NCI-H526 (cell line): ENCODE measurements around the gene ZMIZ1.

Experiments used
- DNase-seq, 2 experiments: peaks; one replicate each; lab custom pipeline; 2025; lab: John Stamatoyannopoulos, UW

ZMIZ1 gene

DNA sequence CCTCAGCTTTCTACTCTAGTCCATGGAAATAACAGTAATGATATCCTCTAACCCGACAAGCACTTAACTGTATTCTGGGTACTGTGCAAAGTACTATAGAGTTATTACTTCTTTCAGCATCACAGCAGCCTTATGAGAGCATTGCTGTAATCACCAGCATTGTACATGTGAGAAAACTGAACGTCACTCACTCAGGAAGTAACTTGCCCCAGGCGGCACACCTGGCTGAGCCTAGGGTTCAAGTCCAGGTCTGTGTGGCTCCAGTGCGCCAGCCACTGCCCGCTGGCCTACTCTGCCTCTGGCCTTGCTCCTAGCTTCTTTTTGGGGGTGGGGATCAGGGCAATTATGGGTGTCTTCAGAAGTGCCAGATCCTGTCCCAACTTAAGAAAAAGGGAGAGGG, 50.5 kb downstream of the ZMIZ1 start:
- DNase-seq, result no peak

DNA sequence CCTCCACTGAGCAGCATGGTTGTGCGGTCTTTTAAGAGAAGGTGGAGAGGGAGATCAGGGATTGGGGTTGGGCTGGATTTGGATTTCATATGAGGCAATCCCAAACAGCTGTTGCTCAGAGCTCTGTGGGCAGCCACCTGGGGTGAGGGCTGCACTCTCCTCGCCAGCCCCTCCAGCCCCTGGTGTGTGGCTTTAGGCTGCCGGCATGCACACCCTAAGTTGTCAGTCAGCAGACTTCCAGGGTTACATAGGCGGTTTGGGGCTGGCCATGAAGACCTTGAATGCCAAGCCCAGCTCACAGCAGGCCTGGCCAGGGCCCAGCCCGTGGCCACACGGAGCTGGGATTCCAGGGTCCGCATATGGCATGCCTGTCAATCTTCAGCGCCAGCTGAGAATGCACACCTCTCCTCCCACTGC, 54.8 kb downstream of the ZMIZ1 start:
- no peak for DNase-seq

DNA sequence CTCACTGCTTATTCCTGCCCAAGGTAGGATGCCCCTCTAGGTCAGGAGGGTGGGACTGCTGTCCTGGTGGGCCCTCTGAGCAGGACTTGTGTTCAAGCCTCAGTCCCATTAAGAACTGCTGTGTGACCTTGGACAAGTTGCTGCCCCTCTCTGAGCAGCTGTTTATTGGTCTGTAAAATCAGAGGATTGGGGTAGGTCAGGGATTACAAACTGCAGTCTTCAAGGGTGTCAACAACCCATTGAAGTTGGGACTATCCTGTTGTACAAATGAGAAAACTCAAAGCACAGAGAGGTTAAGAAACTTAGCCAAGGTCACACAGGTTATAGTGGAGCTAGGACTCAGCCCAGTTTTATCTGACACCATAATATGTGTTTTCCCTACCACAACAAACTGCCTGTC, 55.3 kb downstream of the ZMIZ1 start:
- no peak for DNase-seq

DNA sequence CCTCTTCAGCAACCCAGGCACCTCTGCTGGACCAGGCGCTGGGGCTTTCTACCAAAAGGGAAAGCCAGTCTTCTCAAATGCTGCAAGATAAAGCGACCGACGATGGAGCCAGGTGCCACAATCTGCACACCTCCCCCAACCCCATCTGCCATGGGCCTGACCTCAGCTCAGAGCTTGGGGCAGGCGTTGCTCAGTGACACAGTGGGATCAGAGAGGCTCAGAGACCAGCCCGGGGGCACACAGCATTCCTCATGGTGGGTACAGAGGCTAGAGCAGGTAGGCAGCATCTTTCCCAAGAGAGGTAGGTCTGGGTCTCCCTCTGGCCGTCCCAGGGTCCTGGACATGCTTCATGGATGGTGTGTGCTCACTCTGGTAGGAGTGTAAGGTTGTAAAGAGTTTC, 56.3 kb downstream of the ZMIZ1 start:
- DNase-seq, result no peak

DNA sequence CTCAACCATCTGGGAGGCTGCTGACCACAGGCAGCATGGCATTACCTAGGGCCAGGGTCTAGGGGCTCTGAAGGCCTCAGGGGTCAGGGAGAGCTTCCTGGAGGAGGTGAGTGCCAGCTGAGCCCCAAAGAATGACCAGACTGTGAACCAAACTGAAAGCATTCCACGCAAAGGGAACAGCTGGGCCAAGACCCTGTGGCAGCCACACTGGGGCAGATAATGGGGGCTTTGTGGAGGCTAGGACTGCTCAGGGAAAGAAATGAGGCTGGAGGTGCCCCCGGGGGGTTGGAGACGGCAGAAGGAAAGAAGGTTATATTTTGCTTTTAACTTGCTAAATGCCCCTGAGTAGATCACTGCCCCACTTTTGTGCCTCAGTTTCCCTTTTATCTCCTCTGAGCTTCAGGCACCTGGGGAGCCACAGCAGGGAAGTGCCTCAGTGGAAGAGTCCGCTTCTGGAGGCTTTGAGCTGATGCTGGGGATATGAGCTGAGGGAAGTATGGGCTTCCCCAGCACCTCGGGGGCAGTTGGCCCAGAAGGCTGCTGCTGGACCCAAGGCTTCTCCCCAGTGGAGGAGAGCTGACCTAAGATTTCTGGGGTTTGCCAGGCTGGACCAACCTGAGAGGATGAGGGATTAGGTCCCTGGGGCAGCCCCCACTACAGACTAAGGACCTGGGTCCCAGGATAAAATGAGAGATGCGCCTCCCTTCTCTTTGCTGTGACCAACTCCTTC, 57.8 kb downstream of the ZMIZ1 start:
- DNase-seq, result no peak

DNA sequence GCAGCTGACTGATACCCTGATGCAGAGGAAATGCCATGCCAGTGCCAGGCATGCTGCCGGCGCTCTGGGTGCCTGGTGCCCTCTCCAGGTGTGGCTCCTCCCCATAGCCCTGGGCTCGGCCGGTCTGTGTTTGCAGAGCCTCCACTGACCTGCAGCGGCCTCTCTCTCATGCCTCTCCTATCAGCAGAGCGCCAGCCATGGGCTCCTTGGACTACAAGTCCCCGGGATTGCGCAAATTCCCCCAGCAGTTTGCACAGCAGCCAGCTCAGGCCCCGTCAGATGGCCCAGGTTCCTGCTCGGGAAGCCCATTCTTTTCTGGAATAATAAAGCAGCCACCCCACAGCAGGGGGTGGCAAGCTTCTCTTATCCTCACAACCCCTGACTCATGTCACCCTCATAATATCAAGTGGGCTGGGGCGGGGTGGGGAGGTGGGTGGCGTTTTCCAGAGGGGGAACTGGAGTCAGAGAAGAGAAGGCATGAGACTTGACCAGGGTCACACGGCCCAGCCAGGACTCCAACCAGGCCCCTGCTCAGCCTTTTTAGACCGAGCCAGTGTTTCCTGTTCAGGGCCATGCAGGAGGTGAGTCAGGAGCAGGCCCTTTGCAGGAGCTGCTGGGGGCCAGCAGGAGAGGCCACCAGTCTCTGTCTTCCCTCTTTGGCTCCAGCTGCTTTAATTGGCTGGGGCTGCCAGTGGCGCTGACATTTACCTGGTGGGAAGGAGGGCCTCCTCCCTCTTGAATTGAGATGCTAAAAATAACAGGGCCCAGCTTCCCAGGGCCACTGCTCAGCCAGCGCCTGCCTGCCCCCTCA, 58.6 kb downstream of the ZMIZ1 start:
- DNase-seq, result no peak

DNA sequence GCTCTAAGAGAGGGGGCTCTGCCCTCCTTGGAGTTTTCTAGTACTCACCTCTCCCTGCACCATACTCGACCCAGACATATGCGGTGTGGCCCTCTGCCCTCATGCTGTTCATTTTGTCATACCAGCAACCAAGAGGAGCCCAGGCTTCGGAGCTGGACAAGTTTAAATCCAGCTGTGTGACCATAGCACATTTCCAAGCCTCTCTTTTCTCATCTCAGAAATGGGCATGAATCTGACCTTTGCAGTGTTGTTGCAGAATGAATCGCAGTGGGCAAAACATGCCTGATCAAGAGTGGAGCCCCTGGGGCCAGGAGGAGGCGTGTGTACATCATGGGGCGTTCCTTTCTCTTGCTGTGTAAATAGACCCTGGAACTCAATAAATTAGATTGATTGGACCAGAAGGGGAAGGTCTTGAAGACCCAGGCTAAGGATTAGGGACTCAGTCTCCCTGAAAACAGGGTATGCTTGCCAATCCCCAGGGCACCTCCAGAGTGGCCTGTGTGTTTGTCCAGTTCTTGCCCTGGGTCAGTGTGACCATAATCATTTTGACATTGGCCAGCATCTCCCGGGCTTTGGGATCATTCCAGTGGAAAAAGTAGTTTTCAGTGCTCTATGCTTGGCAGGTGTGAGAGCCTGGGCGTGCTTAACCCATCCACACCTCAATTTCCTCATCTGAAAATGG, 59.6 kb downstream of the ZMIZ1 start:
- no peak for DNase-seq

DNA sequence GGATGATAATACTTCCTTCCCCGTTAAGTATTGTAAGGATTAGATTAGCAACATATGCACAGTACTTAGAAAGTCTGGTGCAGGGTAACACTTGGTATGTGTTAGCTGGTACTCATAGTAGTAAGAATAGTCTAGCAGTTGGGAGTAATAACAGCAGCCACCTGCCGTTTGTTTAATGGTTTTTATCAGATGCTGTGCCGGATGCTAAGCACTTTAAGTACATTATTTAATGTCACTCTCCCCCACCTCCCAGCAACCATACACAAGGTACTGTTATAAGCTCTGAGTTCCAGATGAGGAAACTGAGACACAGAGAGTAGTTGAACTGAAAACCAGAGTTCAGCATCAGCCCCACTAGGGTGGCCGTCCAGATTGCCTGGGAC, 60.1 kb downstream of the ZMIZ1 start:
- DNase-seq, result no peak

DNA sequence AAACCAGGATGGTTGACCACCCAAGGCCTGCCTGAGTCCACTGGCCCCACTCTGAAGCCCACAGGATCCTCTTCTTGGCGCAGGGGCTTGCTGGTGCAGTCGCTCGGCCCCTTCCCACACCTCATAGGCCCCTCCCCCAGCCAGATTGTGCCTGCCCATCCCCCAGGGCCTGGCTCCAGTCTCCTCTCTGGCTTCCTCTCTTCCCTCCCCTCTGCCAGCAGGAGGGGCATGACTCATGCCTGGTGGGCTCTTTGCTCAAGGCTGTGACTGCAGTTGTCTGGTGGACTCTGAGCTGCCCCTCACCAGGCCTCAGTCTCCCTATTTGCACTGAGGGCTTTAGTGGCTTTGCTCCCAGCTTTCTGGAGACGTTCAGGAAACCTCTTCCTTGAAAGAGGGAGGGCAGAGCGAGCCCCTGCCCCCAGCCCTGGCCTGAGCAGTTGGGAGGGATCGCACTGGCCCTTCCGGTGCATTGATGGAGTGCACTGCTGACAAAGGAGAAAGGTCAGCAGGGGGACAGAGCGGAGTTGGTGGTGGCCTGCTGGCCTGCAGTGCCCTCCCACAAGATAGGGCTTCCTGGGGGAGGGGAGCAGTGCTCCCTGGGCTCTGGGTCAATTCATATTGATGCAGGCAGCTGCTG, 60.7 kb downstream of the ZMIZ1 start:
- DNase-seq, result no peak

DNA sequence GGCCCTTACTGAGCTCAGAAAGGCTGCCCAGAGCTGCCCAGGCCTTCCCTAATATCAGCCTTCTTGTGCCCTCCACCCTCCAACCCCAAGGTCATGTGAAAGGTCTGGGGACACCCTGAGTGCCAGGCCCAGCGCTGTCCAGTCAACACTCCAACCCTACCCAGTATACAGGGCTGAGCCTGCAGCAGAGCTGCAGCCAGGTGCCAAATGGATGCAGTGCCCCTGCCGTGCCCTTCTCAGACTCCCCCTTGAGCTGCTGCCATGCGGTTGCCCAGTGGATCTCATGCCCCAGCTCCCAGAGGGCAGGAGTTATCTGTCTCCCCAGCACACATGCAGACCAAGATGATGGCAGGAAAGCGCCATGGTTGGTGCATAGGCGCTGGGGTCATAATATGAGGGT, 61.5 kb downstream of the ZMIZ1 start:
- DNase-seq, result no peak

DNA sequence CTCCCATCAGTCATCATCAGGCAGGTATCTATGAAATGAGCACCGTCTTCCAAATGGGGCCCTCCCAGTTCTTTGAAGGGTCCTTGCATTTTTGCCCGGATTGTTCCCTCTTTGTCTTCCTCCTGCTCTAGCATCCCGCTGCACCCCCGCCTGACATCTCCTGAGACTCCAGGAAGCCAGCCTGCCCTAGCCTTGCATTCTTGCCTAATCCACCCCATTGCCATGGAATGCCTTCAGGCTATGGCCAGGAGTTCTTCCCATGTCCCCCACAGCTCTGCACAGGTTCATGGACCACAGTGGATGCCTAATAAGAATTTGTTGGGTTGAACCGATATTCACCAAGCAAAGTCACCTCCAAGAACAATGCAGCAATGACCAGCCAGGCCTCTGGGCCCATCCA, 62.1 kb downstream of the ZMIZ1 start:
- DNase-seq, result no peak

DNA sequence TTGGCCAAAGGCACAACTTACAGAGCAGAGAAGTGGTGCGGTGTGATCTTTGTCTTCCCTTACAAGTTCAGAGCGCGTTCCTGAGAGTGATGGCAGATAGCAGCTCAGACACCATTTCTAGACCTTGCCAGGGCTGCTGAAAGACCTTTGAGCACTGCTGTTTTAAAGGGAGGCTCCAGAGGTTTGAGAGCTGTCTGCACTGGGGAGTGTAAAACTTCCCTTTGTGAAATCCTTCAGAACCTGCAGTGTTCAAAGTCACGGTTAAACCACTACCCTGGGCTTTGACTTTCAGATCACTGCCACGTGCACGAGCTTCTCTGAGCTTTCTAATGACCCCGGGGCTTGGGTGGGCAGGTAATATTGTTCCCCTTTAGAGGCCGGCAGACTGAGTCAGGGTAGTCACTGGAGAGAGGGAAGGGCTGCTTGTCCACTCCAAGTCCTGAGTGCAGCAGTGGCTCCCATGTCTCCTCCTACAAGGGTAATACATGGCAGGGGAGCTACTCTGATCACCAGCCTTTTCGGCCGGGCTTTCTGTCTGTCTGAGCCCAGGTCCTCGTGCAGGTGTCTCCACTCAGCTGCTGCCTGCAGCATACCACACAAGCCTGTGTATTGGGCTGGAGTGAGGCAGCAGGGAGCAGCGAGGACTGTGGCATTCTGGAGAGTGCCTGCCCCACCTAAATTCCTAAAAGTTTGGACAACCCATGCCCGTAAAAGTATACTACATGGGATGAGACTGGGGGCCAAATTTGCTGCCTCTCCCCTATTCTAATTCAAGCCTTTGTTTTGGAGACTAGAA, 63.3 kb downstream of the ZMIZ1 start:
- DNase-seq, result no peak

DNA sequence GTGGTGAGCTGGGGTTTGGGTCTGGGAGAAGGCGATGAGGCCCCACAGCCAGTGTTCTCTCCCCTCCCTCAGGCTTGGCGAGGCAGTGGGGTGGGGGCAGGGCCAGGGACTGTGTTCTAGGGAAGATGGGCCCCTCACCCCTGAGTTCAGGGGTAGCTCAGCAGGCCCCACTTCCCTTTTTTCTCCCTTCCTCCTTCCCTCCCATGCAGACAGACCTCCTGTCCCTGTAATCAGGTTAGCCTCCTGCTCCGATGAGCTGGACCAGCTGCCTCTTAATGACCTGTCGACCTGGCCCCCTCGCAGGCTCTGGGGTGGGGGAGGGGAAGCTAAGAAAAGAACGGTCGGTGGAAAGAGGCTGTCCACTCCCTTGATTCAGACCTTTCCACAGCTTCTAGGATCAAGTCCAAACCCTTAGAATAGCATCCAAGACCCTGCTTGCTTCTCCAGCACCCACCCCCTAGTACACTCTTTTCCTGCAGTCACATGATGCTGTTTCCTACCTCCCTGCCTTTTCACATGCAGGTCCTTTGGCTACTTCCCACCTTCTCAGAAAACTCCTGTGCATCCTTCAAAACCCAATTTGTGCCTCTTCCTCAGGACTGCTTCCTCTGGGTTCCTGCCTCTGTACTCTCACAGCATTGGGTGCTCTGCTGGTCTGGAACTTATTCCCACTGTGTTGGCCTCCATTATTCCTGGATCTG, 64.1 kb downstream of the ZMIZ1 start:
- no peak for DNase-seq

DNA sequence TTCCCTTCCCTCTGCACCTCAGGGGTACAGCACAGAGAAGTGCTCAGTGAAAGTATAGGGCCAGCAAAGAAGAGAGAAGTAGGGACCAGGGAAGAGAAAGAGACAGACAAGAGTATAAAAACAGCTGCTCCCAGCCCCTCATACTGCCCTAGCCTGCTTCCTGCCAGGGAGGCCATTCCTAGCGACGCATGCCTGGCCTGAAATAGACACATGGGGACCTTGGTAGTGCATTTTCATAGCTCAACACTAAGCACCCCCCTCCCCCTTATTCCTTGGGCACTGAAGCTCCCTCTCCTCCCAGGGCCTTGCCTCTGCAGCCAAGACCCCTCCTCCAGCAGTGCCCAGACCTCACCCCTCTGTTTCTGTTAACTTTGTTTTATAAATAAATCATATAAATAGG, 64.7 kb downstream of the ZMIZ1 start:
- DNase-seq, result no peak

DNA sequence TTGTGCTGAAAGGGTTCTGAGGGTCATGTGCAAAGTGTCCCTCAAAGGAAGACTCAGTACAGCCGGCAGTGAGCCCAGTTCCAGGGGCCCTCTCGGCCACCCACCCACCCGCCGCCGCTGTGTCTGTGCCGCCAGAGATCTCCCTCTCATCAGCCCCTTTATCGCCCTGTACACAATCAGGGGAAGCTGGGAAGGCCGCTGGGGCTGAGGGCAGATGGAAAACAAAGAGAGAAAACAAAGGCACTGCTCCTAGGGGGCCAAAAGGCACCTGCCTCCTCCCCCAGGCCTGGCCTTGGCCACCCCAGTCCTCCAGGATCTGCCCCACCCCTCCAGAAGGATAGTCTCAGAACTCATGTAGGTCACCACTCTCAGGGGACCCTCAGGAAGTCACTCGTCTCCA, 67.0 kb downstream of the ZMIZ1 start:
- no peak for DNase-seq

DNA sequence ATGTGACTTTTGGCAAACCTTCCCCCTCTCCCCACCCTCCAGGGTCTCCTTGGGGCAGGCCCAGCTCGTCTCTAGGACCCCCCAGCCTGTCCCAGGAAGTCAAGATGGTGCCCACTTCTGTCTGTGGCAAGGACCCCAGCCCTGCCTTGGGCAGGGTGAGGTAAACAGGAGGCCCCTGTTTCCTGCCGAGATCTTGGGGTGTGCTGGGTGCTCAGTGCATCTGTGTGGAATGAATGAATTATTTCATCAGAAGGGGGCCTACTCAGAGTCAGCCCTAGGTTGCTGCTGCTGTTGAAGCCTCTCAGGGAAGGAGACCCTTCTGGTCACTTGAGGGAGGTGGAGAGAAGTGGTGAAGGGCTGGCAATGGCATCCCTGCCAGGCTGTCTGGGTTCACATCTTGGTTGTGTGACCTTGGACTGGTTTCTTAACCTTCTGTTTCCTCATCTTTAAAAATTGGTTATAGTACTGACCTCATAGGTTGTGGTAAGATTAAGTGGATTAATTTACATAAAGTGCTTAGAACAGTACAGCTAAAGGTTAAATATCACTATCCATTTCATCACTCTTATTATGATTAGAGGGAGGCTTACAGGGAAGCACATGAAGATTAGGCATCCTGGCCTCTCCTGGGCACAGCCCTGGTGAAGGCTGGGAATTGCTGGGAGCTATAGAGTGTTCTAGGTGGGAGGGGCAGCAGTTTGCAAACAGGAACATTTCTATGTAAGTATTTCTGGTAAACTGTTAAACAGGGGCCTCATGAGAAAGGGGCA, 67.7 kb downstream of the ZMIZ1 start:
- DNase-seq, result no peak

DNA sequence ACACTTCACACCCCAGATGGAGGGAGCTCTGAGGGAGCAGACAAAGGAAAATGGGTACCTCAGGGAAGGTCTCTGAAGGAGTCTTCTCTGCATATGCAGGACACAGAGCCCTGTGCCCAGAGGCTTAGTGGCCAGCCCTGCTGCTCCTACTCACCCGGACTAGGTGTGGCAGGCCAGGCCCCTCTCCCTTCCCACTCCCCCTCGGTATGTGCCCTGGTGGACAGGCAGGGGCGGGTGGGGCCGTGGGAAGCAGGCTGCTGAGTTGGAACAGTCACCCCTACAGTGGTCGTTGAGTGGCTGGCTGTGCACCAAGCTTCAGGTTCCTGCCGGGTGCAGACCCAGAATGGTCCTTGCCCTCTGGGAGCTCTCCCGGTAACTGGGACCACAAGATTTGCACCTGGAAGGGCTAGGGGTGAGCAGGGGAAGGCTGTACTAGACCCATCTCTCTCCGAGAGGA, 68.6 kb downstream of the ZMIZ1 start:
- DNase-seq, result no peak

DNA sequence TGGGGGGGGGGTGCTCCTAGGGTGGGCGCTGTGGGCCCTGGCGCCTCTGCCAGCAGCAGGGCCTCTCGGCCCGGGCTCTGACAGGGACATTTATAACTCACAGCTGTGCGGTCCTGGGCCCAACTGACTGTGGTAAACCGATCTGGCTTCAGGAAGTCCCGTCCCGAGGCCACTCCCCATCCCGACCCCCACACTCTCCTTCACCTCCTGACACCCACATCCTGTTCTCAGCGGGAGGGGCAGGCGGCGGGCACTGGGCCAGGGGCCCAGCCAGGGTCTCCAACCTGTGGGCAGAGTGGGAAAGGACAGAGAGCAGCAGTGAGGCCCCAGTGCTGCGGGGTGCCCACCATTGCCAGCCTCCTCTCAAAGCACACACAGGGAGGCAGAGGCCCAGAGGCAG, 69.1 kb downstream of the ZMIZ1 start:
- no peak for DNase-seq

DNA sequence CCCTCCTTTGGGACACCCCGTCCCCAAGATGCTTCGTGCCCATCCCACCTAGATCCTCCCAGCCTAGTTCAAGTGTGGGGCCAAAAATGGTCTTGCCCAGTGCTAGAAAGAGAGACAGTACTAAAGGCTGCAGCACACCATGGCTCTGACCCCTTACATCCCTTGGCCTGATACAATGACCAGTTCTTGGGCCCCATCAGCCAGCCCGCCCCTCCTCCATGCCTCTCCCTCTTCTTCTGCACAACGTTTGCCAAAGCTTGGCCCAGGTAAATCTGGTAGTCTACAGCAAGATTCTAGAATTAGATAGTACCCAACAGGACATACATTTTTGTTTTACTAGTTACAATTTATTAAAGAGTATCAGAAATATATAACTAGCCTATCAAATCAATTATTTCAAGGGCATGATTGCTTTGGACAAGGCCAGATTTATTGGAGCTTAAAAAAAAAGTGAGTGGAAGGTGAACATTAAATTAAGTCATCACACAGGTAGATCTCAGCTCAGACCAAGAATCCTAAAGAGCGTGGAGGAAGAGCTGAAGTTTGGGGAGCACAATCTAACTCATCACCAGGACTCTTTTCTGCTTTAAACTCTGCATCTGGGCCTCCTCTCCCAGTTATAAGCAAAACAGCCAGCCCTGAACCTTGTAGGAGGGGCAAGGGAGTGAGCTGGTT, 69.8 kb downstream of the ZMIZ1 start:
- DNase-seq, result no peak
